ENCODE data around the gene DLEC1.

DLEC1 gene

DNA sequence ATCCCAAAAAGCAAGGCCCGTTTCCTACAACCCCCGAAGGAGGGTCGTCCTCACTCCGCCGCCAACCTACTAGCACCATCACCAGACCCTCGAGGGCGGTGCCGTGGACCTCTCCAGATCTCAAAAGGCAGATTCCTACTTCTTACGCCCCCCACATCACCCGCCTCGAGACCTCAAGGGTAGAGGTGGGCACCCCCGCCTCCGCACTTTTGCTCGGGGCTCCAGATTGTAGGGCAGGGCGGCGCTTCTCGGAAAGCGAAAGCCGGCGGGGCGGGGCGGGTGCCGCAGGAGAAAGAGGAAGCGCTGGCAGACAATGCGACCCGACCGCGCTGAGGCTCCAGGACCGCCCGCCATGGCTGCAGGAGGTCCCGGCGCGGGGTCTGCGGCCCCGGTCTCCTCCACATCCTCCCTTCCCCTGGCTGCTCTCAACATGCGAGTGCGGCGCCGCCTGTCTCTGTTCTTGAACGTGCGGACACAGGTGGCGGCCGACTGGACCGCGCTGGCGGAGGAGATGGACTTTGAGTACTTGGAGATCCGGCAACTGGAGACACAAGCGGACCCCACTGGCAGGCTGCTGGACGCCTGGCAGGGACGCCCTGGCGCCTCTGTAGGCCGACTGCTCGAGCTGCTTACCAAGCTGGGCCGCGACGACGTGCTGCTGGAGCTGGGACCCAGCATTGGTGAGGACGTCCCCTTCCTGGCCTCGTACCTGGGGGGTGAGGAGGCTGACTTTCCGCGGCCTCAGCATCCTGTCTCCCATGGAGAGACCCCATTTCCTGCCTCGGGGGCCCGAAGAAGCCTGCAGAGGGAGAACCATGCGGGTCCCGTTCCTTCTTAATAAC lies 99.6 kb downstream of the DLEC1 start, which contains the start of gene MYD88:
Gene MYD88, plus strand, starts transcription at position 313 of the 842 bp plus-strand sequence. Its CDS starts 40 bp downstream, at position 353.
- peak; percentile 80 for DNase-seq (ENCODE audit: low read depth)

DNA sequence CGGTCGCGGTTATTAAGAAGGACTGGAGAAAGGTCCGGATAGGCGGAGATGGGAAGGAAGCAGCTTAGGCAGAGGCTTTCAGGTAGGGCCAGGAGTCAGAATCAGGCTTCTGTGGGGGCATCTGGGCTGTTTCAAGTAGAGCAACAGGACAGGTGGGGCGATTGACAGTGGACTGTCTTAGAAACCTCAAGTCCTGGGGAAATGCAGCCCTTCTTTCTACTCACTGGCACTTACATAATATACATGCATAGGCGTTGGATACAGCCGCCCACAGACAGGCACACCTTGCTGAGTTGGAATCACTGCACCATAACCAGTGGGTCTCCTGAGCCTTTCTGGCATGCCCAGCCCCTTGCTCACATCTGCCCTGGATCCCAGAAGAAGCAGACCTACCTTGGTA lies 100.2 kb downstream of the DLEC1 start:
- no peak for DNase-seq (ENCODE audit: low read depth)

DNA sequence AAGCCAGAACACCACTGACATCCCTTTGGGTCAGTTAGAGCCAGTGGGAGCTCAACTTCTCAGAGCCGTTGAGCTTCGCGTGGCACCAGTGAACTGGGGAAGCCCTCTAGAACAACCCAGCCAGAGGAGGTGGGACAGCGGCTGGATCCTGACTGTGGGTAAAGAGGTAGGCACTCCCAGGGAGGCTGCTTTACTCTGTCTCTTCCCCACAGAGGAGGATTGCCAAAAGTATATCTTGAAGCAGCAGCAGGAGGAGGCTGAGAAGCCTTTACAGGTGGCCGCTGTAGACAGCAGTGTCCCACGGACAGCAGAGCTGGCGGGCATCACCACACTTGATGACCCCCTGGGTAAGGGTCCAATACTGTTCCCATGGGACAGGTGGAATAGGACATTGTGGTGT lies 100.6 kb downstream of the DLEC1 start:
- no peak for DNase-seq (ENCODE audit: low read depth)

- no peak for DNase-seq (ENCODE audit: low read depth)
These were observed 101.5 kb downstream of the DLEC1 start for GRCh38 chr3:38140326-38141172.

DNA sequence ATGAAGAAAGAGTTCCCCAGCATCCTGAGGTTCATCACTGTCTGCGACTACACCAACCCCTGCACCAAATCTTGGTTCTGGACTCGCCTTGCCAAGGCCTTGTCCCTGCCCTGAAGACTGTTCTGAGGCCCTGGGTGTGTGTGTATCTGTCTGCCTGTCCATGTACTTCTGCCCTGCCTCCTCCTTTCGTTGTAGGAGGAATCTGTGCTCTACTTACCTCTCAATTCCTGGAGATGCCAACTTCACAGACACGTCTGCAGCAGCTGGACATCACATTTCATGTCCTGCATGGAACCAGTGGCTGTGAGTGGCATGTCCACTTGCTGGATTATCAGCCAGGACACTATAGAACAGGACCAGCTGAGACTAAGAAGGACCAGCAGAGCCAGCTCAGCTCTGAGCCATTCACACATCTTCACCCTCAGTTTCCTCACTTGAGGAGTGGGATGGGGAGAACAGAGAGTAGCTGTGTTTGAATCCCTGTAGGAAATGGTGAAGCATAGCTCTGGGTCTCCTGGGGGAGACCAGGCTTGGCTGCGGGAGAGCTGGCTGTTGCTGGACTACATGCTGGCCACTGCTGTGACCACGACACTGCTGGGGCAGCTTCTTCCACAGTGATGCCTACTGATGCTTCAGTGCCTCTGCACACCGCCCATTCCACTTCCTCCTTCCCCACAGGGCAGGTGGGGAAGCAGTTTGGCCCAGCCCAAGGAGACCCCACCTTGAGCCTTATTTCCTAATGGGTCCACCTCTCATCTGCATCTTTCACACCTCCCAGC lies 102.4 kb downstream of the DLEC1 start:
- DNase-seq (ENCODE audit: low read depth): no peak

DNA sequence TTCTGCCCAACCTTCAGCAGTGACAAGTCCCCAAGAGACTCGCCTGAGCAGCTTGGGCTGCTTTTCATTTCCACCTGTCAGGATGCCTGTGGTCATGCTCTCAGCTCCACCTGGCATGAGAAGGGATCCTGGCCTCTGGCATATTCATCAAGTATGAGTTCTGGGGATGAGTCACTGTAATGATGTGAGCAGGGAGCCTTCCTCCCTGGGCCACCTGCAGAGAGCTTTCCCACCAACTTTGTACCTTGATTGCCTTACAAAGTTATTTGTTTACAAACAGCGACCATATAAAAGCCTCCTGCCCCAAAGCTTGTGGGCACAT lies 102.9 kb downstream of the DLEC1 start:
- DNase-seq (ENCODE audit: low read depth): no peak

DNA sequence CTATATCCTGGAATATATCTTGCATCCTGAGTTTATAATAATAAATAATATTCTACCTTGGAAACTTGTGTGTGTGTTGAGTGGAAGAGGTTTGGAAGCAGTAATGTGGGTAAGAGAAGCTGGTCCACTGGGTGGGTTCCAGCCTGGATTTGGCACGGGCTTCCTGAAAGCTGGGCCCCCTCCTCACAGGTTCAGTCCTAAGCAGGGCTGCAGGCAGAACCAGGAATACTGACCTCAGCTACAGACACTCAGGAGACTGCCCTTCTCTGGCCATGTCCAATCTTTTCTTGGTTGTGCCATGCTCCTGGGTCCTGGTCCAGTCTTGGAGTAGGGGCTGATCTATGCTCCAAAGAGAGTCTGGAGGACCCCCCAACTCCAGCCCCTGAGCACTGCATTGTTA lies 104.0 kb downstream of the DLEC1 start:
- no peak for DNase-seq (ENCODE audit: low read depth)

DNA sequence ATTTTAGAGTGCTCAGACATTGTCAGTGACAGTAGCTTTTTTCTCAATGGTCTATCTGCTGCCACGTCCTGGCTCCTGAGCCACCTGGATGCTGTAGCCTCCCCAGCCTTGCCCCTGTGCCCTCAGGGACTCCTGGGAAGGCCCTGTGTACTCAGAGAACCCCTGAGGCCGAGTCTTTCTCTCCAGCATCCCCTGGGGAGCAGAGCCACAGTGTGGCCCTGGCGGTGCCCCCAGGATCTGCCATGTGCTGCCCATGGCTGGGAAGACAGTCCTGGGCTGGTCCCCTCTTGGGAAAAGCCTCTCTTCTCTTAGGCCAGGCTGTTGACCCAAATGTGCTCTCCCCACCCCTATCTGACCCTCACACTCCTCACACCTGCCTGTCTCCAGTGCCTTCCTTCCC lies 104.5 kb downstream of the DLEC1 start:
- DNase-seq (ENCODE audit: low read depth): no peak

DNA sequence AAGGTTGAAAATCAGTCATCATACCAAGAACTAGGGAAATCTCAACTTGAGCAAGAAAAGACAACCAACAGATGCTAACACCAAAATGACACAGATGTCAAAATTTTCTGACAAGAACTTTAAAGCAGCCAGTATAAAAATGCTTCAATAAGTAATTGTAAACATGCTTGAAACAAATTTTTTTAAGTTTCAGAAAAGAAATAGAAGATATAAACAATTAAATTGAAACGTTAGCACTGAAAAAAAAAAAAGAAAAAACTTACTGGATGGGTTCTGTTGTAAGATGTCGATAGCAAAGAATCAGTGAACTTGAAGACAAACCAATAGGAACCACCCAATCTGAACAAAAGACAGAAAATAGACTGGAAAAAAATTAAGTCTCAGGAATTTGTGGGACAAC lies 107.5 kb downstream of the DLEC1 start:
- no peak for DNase-seq (ENCODE audit: low read depth)

GRCh38 chr3:38147421-38147820 lies 108.4 kb downstream of the DLEC1 start:
- DNase-seq (ENCODE audit: low read depth): no peak

DNA sequence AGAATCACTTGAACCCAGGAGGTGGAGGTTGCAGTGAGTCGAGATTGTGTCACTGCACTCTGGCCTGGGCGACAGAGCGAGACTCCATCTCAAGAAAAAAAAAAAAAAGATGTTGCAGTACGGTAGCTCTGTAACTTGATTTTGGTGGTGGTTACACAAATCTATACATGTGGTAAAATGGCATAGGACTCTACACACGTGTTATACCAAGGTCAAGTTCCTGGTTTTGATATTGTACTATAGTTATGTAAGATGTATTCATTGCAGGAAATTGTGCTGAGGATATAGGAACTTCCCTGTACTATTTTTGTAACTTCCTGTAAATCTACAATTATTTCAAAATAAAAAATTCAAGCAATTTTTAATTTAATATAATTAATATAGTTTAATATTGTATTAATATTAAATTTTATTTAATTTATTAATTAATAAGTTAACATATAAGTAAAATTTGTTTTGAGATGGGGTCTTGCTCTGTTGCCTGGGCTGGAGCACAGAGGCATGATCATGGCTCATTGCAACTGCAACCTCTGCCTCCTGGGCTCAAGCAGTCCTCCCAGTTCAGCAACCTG lies 109.4 kb downstream of the DLEC1 start:
- DNase-seq (ENCODE audit: low read depth): no peak

DNA sequence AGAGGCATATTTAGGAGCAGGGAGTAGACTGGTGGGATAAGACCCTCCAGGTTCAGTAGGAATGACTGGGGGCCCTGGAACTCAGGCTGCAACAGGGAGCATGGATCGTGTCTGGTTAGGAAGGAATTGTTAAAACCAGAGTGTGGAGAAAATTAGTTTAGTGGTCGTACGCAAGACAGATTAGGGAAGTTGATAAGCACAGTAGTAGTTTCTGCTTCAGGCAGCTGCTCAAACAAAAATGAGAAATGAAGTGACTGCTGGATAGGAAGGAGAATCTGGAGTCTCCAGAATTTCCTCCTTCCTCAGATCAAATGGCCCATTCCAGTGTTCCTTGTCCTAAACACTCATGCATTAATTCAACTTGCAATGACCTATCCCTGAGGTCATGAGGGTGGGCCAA lies 110.7 kb downstream of the DLEC1 start:
- no peak for DNase-seq (ENCODE audit: low read depth)

DNA sequence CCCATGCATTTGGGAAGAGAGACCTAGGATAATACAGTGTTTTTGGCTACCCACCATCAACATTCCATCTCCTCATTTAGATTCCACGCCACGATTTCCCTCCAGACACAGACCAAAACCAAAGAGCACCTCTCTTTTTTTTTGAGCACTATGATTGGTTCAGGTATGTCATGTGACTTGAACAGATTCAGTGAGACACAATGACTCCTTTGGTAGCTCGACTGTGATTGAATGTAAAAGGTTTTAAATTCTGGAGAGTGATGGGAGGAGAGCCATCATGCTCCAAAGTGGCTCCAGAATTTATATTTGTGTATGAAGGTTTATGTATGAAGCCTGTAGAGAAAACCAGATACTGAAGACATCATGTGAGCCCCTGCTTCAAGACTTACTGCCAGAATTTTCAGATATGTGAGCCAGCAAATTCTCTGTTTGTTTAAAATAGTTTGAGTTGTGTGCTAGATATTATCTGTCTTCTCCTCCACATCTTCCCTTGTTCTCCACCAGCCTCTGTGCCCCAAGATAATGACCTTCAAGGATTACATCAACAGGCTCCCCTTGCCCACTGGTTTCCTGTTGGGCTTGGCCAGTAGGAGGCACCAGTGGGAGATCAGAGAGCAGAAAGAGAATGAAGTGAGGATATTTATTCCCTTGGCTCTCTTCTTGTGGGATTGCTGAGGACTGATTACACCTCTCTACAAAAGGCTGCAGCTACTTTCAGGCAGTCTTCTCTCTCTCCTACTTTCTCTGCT lies 111.9 kb downstream of the DLEC1 start:
- DNase-seq (ENCODE audit: low read depth): no peak

DNA sequence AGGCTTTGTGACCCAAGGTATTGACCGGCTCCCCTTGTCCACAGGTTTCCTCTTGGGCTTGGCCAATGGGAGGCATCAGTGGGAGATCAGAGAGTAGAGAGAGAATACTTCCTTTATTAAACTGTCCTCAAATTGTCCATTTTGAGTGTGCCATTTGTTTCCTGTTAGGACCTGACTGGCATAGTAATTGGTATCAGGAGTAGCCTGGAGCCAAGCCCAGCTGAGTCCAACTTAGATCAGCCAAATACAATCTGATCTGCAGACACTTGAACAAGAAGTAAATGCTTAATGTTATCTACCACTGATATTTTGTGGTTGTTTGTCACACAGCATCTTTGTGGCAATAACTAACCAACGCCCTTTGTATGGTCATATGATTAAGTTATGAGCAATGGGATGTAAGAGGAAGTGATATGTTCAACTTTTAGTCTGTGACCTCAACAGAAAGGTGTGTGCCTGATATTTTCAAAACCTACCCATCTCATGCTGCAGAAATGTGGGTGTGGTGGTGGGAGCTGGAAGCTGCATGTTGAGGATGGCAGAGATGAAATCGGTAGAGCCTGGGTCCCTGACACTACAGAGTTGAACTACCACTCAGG lies 112.8 kb downstream of the DLEC1 start:
- DNase-seq (ENCODE audit: low read depth): no peak

GRCh38 chr3:38152609-38153008 lies 113.6 kb downstream of the DLEC1 start:
- no peak for DNase-seq (ENCODE audit: low read depth)

GRCh38 chr3:38153221-38153620 lies 114.2 kb downstream of the DLEC1 start:
- DNase-seq (ENCODE audit: low read depth): no peak

- DNase-seq (ENCODE audit: low read depth): no peak
These were observed 115.1 kb downstream of the DLEC1 start for GRCh38 chr3:38154033-38154494.

- no peak for DNase-seq (ENCODE audit: low read depth)
These were observed 115.7 kb downstream of the DLEC1 start for GRCh38 chr3:38154625-38155255.

- no peak for DNase-seq (ENCODE audit: low read depth)
These were observed 116.8 kb downstream of the DLEC1 start for GRCh38 chr3:38155825-38156224.

- no peak for DNase-seq (ENCODE audit: low read depth)
These were observed 118.1 kb downstream of the DLEC1 start for GRCh38 chr3:38157117-38157516.
